GM23248 (cell line): ENCODE results near the gene DSE. TPM values are rescaled to one million over a fixed set of nuclear protein-coding genes. Genes with fewer than 3 reads are reported as not detected.

ENCODE experiments used
- DNase-seq: peaks from one replicate; pipeline ENCODE4 v3.0.0-alpha.2; 2015
- H2AFZ ChIP-seq: fragments of 200-600 bp; sonication (generic); 2 replicates; pipeline ENCODE4 v1.6.1; 2016; ENCODE audit warnings: antibody characterized with exemption
- H3F3A ChIP-seq: fragments of 200-600 bp; sonication (generic); 2 replicates; pipeline ENCODE4 v1.6.1; 2016; ENCODE audit warnings: mild to moderate bottlenecking, antibody characterized with exemption, mixed run types; ENCODE audit not compliant: insufficient read depth
- H3K27ac ChIP-seq: fragments of 200-600 bp; sonication (generic); 2 replicates; pipeline ENCODE4 v1.5.1; 2016; ENCODE audit warnings: mild to moderate bottlenecking
- H3K27me3 ChIP-seq: fragments of 200-600 bp; sonication (generic); replicated peaks from 2 replicates; pipeline ENCODE4 v1.6.1; 2016; ENCODE audit warnings: mild to moderate bottlenecking; ENCODE audit not compliant: insufficient read depth
- H3K36me3 ChIP-seq: fragments of 200-600 bp; sonication (generic); 2 replicates; pipeline ENCODE4 v1.6.1; 2016; ENCODE audit warnings: low read depth, mild to moderate bottlenecking
- H3K4me1 ChIP-seq: fragments of 200-600 bp; sonication (generic); 2 replicates; pipeline ENCODE4 v1.6.1; 2016; ENCODE audit warnings: mild to moderate bottlenecking; ENCODE audit not compliant: insufficient read depth
- H3K4me2 ChIP-seq: fragments of 200-600 bp; sonication (generic); one replicate; pipeline ENCODE4 v1.6.1; 2016; ENCODE audit warnings: mild to moderate bottlenecking; ENCODE audit not compliant: unreplicated experiment
- H3K4me3 ChIP-seq: fragments of 200-600 bp; sonication (generic); 2 replicates; pipeline ENCODE4 v1.5.1; 2016; ENCODE audit warnings: mild to moderate bottlenecking
- H3K79me2 ChIP-seq: fragments of 200-600 bp; sonication (generic); 2 replicates; pipeline ENCODE4 v1.6.1; 2016; ENCODE audit warnings: mild to moderate bottlenecking; ENCODE audit not compliant: insufficient read depth
- H3K9ac ChIP-seq: fragments of 200-600 bp; sonication (generic); 2 replicates; pipeline ENCODE4 v1.6.1; 2016; ENCODE audit warnings: mild to moderate bottlenecking
- H3K9me2 ChIP-seq: fragments of 200-600 bp; sonication (generic); 2 replicates; pipeline ENCODE4 v1.6.1; 2016; ENCODE audit warnings: mixed run types, mild to moderate bottlenecking, moderate library complexity; ENCODE audit not compliant: insufficient read depth
- H3K9me3 ChIP-seq: fragments of 200-600 bp; sonication (generic); one replicate; pipeline ENCODE4 v1.6.1; 2017; ENCODE audit warnings: low read depth
- H4K20me1 ChIP-seq: fragments of 200-600 bp; sonication (generic); 2 replicates; pipeline ENCODE4 v1.6.0; 2016; ENCODE audit not compliant: insufficient read depth
- EZH2 ChIP-seq: fragments of 200-600 bp; sonication (generic); IDR thresholded peaks from 2 replicates; pipeline ENCODE4 v1.6.1; 2018; ENCODE audit warnings: antibody characterized with exemption, mild to moderate bottlenecking; ENCODE audit not compliant: insufficient read depth, poor library complexity, severe bottlenecking
- EZH2phosphoT487 ChIP-seq: fragments of 200-600 bp; sonication (generic); IDR thresholded peaks from 2 replicates; pipeline ENCODE4 v1.6.1; 2018; ENCODE audit warnings: antibody characterized with exemption, moderate library complexity, mild to moderate bottlenecking, low read depth; ENCODE audit not compliant: insufficient read depth
- WGBS, 2 experiments: methylation state at CpG; one replicate each; pipeline ENCODE4 v1.1.6; 2015 to 2017; ENCODE audit warnings: low lambda C conversion rate in 2 of 2, low coverage in 1 of 2; ENCODE audit errors: missing lambda C conversion rate in 2 of 2; 5-methylcytosine and 5-hydroxymethylcytosine counted together
- in situ Hi-C: fragments of 300-500 bp; cut with MboI; formaldehyde crosslinking; loops from 2 replicates; pipeline ENCODE4 v1.15.0; 2020
- polyA plus RNA-seq: library from polyadenylated mRNA; unstranded; fragments of >200 nt; fragmentation: Nextera tagmentation; extraction: Ambion mirVana; gene quantifications from 2 replicates; pipeline ENCODE4 v1.2.1, GENCODE V29; 2016
- total RNA-seq: library from RNA; depleted of rRNA; stranded (reverse); fragments of >200 nt; shearing (Covaris generic); gene quantifications from 2 replicates; pipeline ENCODE4 v1.2.3, GENCODE V29; 2014

DSE gene
- total and polyA plus RNA-seq, 2 experiments from 2014 or later: 42.7 to 83.9 TPM

DNA sequence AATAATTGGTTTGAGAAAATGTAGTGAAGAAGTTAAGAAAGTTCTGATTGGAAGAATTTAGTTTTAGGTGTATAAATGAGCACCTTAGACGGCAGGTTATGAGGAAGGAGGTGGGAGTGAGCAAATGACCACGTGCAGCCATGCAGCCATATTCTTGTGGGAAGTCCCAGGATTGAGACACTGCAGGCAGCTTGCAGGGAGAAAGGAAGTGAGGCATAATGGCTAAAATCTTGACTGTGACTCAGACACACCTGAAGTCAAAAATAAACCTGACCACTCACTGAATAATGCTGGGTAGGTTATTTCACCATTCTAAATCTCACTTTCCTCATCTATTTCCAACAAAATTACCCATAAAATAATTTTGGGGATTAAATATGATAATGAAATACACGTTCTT lies 16.6 kb downstream of the DSE start:
- peak; percentile 80 for DNase-seq
- Histone ChIP-seq H3K9me3 (no peaks in the 10 kb centered on the region), H3K4me1 (peaks cover 69% of the 10 kb centered on the region), H3K27me3 (no peaks in the 10 kb centered on the region), H2AFZ (no peak overlapping the region), H3F3A (peaks cover 69% of the 10 kb centered on the region), H3K9ac (peak overlapping the region; percentile 50), H3K4me2 (peak overlapping the region; percentile 72), H3K9me2 (no peaks in the 10 kb centered on the region), H3K79me2 (peaks cover 78% of the 10 kb centered on the region), H3K27ac (peak overlapping the region; percentile 84), H4K20me1 (no peaks in the 10 kb centered on the region), H3K4me3 (peak overlapping the region; percentile 37), H3K36me3 (no peaks in the 10 kb centered on the region)
- 43 to 45% methylated on average over 3 of the region's 3 CpGs for WGBS, 2 experiments
- in situ Hi-C loops: no loop called here
- TF ChIP-seq EZH2phosphoT487 (no peak), EZH2 (no peak)

DNA sequence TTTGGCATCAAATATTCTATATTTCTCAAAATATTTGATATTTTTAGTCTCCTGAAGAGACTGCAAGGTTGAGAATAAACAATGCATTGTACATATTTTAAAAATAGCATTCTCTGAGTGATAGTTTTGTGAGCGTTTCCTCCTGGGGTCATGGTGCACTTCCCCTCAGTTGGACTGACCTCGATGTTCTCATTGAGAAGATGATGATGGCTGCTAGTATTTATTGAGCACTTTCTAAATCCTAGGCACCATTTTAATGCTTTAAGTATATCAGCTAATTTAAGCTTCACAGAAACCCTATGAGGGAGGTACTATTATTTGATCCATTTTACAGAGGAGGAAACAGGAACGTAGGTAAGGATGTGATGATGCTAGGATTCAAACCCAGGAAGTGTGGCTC lies 18.2 kb downstream of the DSE start:
- H2AFZ ChIP-seq: no peak overlapping the region
- no peaks in the 10 kb centered on the region for H3K36me3 ChIP-seq
- no peaks in the 10 kb centered on the region for H3K9me2 ChIP-seq
- H3K27me3 ChIP-seq: no peaks in the 10 kb centered on the region
- in situ Hi-C loops: no loop called here
- no peak overlapping the region for H3K9ac ChIP-seq
- H3K4me1 ChIP-seq: peaks cover 84% of the 10 kb centered on the region
- DNase-seq: no peak
- H3K4me3 ChIP-seq: no peak overlapping the region
- peak overlapping the region; percentile 27 for H3K27ac ChIP-seq
- H3F3A ChIP-seq: peaks cover 63% of the 10 kb centered on the region
- TF ChIP-seq EZH2phosphoT487: no peak
- no peak for TF ChIP-seq EZH2
- no peaks in the 10 kb centered on the region for H3K9me3 ChIP-seq
- H3K79me2 ChIP-seq: peaks cover 78% of the 10 kb centered on the region
- H3K4me2 ChIP-seq: peak overlapping the region; percentile 56
- no peaks in the 10 kb centered on the region for H4K20me1 ChIP-seq
- WGBS, 2 experiments: 96 to 99% methylated on average over 3 of the region's 3 CpGs

DNA sequence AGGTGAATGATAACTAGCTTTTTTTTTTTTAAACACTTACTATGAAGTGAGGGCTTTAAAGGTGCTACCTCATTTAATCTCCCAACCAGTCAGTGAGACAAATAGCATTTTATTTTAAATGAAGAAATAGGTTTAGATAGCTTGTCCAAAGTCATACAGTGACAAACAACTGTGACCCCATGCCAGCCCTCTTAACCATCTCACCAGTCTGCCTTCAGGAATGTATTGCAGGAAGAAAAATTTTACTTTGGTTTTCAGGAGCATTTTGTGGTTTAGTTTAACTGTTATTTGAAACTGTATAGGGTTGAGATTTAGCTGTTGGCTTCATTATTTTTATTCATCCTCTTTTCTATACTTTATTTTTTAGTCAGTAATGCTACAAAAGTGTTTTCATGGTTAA lies 18.6 kb downstream of the DSE start:
- in situ Hi-C loops: no loop called here
- H3K4me2 ChIP-seq: peak overlapping the region; percentile 56
- DNase-seq: peak; percentile 45

GRCh38 chr6:116390581-116390980 lies 19.8 kb downstream of the DSE start:
- Histone ChIP-seq H3K27ac (no peak overlapping the region), H3K4me2 (no peak overlapping the region), H3K79me2 (peaks cover 81% of the 10 kb centered on the region), H3F3A (peaks cover 50% of the 10 kb centered on the region), H3K9ac (no peak overlapping the region), H3K4me1 (peaks cover 77% of the 10 kb centered on the region), H3K36me3 (no peaks in the 10 kb centered on the region), H2AFZ (no peak overlapping the region), H3K9me2 (no peaks in the 10 kb centered on the region), H3K27me3 (no peaks in the 10 kb centered on the region), H3K9me3 (no peaks in the 10 kb centered on the region), H3K4me3 (no peak overlapping the region), H4K20me1 (no peaks in the 10 kb centered on the region)
- TF ChIP-seq EZH2phosphoT487 (no peak), EZH2 (no peak)
- WGBS, 2 experiments: 93 to 96% methylated on average over 4 of the region's 4 CpGs
- in situ Hi-C loops: no loop called here
- no peak for DNase-seq

More for the DNA sequence above, 18.6 kb downstream of the DSE start:
- Histone ChIP-seq H3K79me2 (peaks cover 78% of the 10 kb centered on the region), H3K9ac (peak overlapping the region; percentile 35; the same call in 1 of the 2 replicates), H3K9me3 (no peaks in the 10 kb centered on the region), H3K4me3 (no peak overlapping the region; the same call in 1 of the 2 replicates), H3K27ac (peak overlapping the region; percentile 27), H2AFZ (no peak overlapping the region), H3K27me3 (no peaks in the 10 kb centered on the region), H3K9me2 (no peaks in the 10 kb centered on the region), H3K4me1 (peaks cover 88% of the 10 kb centered on the region), H3K36me3 (no peaks in the 10 kb centered on the region), H3F3A (peaks cover 59% of the 10 kb centered on the region), H4K20me1 (no peaks in the 10 kb centered on the region)
- TF ChIP-seq EZH2phosphoT487: no peak
- no peak for TF ChIP-seq EZH2
